Measurements from ENCODE around the gene C6.

DNA sequence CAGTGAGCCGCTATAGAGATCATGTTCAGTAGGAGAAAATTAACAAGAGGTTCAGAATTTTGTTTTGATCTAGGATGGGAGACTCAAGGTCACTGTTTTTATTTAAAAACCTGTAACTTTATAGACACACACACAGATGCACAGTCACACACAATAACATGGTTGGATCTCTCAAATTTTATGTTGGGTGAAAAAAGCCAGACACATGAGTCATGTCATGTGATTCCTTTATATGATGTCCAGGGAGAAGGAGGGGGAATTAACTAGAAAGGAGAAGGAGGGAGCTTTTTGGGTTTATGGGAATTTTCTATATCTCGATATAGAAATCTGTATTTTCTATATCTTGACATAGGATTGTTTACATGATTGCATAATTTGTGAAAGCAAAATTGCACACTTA, 17.1 kb downstream of the C6 start:
- TF ChIP-seq EZH2phosphoT487 (conservative IDR thresholded peaks at IDR 0.05; ENCODE audit: low read length): no peak
- TF ChIP-seq, protein P1, sequence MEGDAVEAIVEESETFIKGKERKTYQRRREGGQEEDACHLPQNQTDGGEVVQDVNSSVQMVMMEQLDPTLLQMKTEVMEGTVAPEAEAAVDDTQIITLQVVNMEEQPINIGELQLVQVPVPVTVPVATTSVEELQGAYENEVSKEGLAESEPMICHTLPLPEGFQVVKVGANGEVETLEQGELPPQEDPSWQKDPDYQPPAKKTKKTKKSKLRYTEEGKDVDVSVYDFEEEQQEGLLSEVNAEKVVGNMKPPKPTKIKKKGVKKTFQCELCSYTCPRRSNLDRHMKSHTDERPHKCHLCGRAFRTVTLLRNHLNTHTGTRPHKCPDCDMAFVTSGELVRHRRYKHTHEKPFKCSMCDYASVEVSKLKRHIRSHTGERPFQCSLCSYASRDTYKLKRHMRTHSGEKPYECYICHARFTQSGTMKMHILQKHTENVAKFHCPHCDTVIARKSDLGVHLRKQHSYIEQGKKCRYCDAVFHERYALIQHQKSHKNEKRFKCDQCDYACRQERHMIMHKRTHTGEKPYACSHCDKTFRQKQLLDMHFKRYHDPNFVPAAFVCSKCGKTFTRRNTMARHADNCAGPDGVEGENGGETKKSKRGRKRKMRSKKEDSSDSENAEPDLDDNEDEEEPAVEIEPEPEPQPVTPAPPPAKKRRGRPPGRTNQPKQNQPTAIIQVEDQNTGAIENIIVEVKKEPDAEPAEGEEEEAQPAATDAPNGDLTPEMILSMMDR (IDR thresholded peaks at IDR 0.05; ENCODE audit: insufficient read depth, low read length, poor library complexity, severe bottlenecking): no peak
